Bone marrow (tissue), 2 donors: ENCODE measurements around the gene KCNAB2.

Experiments
- DNase-seq, 2 donors: peaks; one replicate each; lab custom pipeline; 2025; lab: John Stamatoyannopoulos, UW

KCNAB2 gene

DNA sequence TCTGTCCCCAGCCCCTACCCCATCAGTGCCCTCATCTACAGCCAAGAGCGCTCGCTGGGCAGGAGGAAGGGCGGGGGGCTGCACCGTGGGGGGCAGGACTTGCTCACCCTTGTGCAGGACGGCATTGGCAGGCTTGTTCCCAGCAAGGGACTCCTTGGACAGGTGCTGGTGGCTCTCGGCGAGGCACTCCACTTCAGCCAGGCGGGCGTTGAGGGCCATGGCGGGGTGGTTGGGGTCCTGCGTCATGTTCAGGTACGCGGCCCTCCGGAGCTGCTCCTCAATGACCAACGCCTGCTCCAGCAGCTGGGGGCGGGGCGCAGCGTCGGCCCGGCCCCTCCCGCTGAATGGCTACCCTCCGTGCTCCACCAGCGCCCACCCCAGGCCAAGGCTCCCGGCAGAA, 64.0 kb downstream of the KCNAB2 start:
- DNase-seq: no peak

DNA sequence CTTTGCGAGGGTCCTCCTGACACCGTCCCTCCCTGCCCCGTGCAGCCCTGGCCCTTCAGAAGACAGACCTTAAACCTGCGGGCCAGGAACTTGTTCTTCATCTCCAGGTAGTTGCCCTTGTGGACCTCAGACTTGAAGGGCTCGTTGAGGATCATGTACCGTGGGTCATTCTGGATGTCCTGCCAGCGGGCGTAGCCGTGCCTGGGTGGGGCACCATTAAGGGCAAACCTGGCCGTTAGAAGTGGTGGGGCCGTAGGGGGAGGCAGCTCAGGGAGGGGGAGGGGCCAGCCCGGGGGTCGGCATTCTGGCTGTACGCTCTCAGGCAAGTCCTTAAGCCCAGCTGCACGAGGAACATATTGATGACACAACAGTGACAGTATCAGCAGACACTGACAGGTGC, 64.6 kb downstream of the KCNAB2 start:
- no peak for DNase-seq

DNA sequence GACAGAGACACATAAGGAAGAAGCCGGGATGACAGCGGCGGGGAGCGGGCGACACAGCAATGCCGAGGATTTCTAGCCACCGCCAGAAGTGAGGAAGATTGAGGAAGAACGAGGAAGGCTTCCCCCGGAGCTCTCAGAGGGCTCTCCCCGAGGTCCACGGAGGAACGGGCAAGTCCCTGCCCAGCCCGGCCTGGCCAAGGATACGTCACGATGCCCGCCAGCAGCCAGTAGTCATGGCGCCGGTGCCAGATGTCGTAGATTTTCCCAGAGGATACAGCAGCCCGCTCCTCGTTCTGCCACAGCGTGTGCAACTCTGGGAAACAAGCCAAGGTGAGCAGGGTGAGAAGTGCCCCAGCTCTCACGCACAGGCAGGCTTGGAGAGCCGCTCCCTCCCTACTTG, 65.9 kb downstream of the KCNAB2 start:
- no peak for DNase-seq

DNA sequence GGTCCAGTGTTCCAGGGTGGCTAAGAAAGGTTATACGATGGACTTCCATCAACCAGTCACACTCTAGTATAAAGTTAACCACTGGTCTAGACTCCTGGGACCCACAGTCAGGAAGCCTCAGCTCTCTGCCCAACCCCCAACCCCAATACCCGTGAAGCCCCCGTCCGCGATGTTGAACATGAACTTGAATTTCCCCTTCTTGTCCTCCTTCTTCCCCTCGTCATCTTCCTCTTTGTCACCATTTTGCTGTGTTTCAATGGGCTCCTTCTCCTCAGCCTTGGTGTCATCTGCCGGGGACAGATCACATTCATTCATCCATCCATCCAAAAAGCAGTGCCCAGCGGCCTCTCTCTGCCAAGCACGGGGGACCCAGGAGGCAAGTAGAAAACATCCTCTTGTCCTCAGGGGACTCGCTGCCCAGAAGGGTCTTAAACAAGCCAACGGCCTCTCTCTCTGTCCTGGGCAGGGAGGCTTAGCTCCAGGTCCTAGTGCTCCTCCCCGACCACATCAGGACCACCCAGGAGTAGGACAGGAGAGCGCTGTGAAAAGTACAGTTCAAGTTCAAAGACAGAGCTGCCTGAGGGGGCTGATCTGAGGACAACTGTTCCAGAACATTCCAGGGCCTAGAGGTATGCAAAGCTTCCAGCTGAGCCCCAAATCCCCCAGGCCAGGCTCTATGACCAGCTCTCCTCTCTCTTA, 66.5 kb downstream of the KCNAB2 start:
- DNase-seq: no peak

DNA sequence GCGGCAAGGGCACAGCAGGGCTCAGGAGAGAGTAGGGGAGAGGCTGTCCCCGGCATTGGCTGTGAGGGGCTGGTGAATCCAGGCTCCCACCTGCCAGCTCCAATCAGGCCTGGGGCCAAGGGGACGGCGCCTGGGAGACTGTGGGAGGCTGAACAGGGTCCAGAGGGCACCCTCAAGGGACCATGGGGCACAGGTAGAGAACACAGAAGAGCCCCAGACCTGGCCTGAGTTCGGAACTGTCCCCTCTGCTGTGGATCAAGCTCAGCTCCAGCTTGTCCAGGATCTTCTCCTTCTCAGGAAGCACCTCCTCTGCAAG, 67.0 kb downstream of the KCNAB2 start:
- DNase-seq: no peak

DNA sequence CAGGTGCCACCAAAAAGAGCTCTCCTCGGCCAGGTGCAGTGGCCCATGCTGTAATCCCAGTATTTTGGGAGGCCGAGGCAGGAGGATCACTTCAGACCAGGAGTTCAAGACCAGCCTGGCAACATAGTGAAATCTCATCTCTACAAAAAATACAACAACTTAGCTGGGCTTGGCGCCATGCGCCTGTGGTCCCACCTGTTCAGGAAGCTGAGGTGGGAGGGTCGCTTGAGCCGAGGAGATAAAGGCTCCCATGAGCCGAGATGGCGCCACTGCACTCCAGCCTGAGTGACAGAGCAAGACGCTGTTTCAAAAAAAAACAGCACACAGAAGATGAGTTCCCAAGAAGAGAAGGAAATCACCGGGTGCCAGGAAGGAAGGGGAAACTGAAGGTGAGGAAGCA, 67.4 kb downstream of the KCNAB2 start:
- DNase-seq: no peak

DNA sequence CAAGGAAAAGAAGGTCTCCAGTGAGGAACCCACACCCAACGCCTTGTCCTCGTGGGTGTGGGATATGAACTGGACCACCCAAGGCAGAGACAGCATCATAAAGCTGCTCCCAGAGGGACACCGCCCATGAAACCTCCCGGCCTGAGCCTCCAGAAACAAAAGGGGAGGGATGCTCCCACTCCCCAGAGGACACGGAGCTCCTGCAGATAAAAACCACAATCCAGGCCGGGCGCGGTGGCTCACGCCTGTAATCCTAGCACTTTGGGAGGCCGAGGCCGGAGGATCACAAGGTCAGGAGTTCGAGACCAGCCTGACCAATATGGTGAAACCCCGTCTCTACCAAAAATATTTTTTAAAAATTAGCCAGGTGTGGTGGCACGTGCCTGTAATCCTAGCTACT, 68.1 kb downstream of the KCNAB2 start:
- no peak for DNase-seq

DNA sequence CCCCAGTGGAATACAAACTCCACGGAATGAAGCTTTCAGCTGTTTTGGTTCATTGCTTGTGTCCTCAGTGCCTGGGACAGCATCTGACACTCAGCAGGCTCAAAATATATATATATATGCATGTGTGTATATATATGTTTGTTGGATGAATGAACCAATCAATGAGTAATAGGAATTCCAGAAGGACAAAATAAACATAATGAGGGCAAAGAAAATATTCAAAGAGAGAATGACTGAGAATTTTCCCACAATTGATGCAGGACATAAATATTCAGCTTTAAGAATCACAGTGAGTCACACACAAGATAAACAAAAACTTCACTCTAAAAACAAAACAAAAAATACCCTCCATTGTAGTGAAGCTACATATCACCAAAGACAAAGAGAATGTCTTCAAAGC, 70.4 kb downstream of the KCNAB2 start:
- DNase-seq: no peak

DNA sequence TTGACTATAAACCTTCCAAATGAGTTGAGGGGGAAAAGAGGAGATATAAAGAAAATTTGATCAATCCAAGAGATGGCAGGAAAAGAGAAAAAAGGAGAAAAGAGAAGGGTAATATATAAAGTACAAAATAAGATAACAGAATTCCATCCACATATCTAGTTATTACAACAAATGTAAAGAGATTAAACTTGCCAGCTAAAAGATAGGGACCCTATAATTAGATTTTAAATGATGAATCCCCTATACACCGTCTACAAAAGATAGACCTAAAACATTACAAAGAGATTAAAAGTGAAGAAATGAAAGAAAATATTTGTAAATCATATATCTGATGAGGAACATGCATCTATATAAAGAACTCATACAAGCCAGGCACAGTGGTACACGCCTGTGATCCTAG, 71.4 kb downstream of the KCNAB2 start:
- DNase-seq: no peak

DNA sequence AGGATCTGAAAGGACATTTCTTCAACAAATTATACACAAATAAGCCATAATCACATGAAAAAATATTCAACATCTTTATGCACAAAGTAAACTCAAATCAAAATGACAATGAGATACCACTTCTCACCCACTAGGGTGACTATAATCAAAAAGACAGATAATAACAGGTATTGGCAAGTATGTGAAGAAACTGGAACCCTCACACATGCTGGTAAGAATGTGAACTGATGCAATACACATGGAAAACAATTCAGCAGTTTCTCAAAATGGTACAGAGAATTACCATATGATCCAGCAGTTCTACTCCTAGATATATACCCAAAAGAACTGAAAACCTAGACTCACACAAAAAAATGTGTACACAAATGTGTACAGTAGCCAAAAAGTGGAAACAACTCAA, 71.9 kb downstream of the KCNAB2 start:
- no peak for DNase-seq

DNA sequence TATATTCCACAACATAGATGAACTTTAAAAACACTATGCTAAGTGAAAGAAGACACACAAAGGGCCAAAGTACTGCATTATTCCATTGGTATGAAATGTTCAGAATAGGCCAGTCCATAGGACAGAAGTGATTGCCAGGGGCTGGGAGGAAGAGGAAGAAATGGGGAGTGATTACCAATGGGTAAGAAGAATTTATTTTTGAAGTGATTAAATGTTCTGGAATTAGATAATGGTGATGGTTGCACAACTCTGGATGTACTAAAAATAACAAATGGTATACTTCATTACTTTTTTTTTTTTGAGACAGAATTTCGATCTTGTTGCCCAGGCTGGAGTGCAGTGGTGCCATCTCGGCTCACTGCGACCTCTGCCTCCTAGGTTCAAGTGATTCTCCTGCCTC, 72.7 kb downstream of the KCNAB2 start:
- DNase-seq: no peak

DNA sequence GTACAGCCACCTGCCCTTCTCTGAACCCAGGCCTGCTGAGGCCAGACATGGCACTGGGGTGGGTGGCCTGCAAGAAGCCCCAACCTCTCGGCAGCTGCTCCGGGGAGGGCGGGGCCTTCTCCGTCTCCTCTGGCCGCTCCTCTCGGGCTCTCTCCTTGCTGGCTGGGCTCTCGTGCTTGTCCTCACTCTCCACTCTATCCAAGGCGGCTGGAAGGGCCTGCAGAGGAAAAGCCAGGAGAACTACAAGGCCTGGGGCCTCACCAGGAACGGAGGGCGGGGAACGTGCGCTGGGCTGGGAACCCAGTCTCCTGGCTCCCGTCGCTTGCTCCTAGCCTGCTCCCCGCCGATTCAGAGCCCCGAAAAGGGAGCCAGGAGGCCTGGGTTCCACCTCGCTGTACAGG, 75.3 kb downstream of the KCNAB2 start:
- no peak for DNase-seq

DNA sequence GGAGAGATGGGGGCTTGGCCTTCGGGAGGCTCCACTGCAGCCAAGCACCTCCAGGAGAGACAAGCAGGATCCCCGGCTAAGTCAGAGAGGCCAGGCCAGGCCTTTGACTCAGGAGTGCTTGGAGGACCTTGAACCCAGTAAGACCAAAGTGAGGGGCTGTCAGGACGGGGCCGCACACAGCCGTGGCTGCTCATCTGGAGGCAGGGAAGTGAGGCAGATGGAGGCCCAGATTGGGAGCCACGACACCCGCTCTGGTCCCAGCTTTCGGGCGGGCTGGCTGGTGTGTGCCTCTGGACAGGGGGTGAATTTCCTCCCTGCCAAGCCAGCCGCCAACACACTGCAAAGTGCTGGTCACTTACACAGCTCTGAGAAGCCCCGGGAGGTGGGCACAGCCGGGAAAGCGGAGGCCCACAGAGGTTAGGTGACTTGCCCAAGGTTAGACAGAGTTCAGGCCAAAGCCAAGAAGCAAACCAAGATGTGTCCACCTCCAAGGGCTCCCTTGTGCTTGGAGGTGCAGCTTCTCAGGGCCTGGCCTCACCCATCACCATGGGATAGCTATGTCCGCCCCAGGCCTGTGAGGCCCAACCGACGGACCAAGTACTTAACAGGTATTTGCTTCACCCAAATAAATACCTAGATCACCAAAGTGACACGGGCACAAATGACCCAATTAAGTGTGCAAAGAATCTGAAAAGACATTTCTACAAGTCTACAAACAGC, 76.1 kb downstream of the KCNAB2 start:
- DNase-seq: no peak

DNA sequence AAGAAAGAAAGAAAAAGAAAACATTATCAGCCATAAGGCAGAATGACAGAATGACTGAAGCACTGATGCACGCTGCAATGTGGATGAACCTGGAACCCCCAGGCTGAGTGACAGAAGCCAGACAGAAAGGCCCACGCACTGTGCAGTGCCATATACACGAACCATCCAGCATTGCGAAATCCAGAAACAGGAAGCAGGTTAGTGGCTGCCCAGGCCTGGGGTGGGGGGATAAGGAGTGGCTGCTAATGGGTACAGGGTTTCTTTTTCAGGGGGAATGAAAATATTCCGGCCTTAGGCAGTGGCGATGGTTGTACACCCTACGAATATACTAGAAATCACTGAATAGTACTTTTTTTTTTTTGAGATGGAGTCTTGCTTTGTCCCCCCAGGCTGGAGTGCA, 77.4 kb downstream of the KCNAB2 start:
- peak in 1 of 2 donors; percentile 74 for DNase-seq

DNA sequence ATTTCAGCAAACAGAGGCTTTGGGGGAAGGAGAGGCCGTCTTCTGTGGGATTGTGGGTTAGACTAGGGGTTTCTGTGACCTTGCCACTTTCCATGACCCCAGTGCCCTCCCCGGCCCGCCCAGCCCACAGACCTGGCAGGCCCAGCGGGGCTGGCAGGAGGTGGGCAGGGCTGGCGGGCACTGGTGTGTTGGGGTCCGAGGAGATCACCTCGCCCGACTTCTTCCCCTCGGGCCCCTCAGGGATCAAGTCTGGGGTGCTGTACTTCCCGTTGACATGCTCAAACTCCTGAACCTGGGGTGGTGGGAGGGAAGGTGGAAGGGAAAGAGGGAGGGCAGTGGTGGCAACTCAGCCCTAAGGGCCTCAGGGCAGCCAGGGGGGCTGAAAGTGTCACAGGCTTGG, 78.1 kb downstream of the KCNAB2 start:
- no peak for DNase-seq

DNA sequence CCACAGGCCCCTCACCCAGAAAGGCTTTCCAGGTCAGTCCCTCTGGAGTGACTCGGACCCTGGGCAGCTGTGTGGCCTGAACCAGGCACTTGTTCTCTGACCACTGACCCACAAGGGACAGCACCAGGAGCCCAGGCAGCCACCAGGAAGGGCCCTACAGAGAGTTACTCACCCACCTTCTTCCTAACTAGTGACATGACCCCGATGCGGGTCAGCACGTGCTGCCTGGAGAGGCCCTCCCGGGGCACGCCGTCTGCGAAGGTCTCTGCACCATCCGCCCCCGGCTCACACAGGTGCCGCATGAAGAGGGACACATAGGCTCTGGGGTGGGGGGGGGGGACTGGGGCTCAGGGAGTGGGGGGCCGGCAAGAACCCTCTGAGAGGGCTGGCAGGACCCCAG, 78.7 kb downstream of the KCNAB2 start:
- DNase-seq: no peak

DNA sequence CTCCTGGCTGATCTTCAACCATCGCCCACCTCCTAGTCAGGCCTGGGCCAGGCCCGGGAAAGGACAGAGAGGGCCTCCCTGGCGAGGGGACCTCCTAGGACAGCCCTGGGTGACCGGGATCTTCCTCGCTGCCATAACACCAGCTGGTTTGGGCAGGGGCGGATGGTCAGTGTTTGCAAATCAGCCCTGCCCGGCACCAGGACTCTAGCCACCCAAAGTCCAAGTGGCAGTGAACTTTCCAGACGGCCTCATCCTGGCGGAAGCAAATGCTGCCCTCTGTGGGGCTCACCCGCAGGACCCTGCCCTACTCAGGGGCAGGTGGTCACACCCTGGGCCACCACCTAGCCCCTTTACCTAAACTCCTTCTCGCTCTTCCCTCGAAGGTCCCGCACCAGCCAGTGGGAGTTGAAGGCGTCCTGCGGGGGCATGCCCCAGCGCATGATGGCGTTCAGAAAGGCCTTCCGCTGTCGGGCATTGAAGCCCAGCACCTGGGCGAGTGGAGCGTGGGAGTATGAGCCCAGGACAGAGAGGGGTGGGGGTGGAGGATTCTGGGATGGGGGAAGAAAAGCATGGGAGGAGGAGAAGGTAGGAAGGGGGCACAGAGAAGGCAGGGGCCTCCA, 79.2 kb downstream of the KCNAB2 start:
- no peak for DNase-seq

DNA sequence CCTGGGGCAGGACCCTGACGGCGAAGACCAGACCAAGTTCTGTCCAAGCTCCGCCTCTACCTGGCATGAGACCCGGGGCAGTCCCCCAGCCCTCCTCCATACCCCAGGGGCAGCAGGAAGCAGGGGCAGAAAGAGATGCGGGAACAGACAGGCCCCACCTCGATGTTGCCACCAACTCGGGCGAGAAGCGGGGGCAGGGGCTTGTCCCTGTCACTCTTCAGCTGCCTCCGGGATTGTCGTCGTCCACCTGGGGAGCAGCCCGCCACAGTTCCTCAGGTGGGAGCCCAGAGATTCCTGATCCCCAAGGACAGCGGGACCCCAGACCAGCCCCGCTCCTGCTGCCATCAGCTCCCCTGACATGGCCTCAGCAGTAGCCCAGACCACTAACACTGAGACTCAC, 79.7 kb downstream of the KCNAB2 start:
- DNase-seq: no peak

DNA sequence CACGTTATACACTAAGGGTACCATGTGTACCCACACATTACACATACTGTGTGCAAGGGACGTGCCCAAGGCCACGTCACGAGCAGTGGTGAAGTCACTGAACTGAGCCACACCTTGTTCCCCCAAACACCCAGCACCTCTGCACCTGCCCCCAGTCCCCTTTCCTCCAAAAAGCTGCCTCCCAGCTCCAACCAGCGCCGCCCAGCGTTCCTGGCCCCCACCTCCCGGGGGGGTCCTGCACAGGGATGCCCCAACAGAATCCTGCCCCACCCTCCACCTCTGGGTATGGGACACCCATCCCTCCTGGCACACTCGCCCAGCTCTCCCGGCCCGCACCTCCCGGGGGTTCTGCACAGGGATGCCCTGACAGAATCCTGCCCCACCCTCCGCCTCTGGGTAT, 80.3 kb downstream of the KCNAB2 start:
- no peak for DNase-seq

DNA sequence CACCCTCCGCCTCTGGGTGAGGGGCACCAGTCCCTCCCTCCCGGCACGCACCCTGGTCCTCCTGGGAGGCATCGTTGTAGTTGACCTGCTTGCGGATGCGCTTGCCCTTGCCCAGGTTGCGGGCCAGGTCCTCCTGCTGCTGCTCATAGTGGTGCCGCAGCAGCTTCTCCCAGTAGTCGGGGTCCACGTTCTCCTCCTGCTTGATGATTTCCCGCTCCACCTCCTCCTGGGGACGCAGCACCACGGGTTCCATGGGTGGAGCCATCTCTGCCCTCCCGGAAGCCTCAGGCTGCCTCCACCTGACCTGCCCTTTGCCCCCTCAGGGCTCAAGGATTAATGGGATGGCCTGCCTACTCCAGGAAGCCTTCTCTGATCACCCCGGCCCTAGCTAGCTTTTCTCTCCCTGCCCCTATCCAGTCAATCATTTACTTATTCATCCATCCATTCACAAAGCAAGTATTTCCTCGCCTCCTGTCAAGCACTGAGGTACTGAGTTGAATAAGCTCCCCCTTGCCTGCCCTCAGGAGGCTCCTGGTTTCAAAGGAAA, 80.9 kb downstream of the KCNAB2 start:
- no peak for DNase-seq

DNA sequence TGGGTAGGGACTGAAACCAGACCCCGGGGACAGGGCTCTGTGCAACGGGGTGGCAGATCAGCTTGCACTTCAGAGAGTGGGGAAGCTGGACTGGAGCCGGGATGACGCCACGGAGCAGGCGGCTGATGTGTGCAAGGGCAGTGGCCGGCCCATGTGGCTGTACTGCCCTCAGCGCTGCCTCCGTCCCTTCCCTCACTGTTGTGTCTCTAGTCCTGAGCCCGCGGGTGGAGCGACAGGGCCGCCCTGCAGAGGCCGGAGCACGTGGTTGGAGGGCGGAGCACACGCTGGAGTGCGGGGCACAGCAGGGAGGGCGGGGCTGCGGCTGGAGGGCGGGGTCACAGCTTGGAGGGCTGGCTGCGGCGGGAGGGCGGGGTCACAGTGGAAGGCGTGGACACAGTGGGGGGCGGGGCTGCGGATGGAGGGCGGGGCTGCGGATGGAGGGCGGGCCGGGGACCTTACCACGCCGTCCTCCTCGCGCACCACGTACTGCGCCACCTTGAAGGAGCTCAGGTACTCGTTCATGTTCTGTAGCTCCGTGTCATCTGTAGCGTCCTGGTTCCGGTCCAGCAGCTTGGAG, 82.0 kb downstream of the KCNAB2 start:
- DNase-seq: no peak

DNA sequence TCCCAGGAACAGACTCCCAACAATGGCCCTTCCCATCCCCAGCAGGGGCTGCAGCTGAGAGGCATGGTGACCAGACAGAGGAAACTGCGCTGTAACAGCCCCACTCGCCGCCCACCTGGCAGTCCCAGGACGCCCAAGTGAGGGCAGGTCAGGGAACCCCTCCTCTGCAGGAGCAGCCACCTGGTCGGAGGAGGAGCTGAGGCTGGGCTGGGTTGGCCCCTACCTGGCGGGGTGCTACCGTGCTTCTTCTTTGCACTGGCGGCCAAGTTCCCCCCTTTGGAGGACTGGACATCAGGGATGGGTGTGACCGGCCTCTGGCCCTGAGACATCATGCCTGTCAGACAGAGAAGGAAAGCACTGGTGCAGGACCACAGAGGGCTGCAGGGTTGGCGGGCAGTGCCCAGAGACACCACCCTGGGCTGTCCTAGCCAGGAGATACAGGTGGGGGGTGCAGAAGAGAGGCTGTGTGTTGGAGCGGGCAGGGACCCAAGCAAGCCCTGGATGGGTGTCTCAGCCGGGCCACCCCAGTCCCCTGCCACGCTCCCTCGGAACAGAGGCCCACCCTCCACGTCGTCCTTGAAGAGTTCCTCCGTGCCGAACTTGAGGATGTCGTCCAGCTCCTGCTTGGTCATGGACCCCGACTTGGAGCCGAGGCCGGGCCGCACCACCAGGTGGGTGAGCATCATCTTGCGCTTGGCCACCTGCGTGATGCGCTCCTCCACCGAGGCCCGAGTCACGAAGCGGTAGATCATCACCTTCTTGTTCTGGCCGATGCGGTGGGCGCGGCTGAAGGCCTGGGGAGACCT, 82.8 kb downstream of the KCNAB2 start:
- no peak for DNase-seq
